CD4-positive, alpha-beta T cell treated with Interferon gamma for 1 hour (primary cell): ENCODE measurements around the gene MTCH1.
"Not testable (repeated sequence)": the region's sequence is repeated elsewhere in the genome, so short reads cannot be mapped to it uniquely, and the experiment has no call there.

Source experiments
- DNase-seq: peaks from one replicate; pipeline ENCODE4 v3.0.0-alpha.2; 2020

Gene MTCH1

DNA sequence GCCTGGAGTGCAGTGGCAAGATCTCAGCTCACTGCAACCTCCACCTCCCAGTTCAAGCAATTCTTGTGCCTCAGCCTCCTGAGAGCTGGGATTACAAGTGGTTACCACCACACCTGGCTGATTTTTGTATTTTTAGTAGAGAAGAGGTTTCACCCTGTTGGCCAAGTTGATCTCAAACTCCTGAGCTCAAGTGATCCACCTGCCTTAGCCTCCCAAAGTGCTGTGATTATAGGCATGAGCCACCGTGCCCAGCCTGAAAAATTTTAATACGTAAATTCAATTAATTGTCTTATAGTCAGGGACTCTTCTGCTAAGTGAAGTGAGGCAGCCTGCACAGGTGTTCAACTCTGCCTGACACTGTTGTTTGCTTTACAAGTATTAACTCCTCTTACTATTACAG lies 4.4 kb upstream of the MTCH1 start:
- not testable (repeated sequence) for DNase-seq

DNA sequence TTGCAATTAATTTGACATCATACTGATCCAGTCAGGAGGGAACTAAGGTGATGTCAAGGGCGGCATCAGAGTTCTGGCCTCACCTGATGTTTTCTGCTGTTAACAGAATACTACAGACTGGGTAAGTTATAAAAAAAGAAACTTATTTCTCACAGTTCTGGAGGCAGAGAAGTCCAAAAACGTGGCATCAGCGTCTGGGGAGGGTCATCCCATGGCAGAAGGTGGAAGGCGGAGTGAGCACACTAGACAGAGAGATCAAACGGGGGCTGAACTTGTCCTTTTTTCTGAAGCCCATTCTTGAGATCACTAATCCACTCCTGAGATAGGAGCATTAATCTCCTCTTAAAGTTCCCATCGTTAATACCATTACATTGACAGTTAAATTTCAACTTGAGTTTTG lies 3.3 kb upstream of the MTCH1 start:
- no peak for DNase-seq

DNA sequence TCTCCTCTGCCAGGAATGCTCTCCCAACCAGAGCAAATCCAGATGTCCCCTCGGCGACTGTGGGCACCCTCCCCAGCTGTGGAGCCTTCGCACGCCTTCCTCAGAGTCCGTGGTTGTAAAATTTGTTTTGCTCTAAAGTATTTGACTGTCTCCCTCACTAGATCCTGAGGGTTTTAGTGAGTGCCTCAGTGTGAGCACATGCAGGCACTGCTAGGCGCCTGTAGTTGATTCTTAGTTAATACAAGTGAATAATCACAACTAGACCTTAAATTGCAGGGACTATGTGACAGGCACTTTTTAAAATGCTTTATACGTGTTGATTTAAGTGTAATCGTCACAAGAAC lies 680 bp upstream of the MTCH1 start:
- no peak for DNase-seq

DNA sequence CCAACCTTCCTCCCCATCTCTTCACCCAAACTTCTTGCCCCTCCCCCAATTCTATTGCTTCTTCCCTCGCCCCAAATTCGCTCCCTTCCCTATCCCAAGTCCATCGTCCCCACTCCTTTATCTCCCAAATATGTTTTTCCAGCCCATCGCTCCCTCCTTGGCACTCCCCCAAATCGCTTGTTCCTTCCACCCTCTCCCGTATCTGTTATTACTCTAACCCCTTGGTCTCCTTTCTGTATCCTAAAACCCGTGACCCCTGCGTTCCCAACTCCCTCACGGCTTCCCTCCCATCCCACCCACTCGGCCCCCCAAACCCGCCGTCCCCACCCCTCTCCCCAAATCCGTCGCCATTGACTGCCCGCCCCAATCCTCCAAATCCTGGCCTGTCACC lies 584 bp downstream of the MTCH1 start:
- DNase-seq, result no peak

DNA sequence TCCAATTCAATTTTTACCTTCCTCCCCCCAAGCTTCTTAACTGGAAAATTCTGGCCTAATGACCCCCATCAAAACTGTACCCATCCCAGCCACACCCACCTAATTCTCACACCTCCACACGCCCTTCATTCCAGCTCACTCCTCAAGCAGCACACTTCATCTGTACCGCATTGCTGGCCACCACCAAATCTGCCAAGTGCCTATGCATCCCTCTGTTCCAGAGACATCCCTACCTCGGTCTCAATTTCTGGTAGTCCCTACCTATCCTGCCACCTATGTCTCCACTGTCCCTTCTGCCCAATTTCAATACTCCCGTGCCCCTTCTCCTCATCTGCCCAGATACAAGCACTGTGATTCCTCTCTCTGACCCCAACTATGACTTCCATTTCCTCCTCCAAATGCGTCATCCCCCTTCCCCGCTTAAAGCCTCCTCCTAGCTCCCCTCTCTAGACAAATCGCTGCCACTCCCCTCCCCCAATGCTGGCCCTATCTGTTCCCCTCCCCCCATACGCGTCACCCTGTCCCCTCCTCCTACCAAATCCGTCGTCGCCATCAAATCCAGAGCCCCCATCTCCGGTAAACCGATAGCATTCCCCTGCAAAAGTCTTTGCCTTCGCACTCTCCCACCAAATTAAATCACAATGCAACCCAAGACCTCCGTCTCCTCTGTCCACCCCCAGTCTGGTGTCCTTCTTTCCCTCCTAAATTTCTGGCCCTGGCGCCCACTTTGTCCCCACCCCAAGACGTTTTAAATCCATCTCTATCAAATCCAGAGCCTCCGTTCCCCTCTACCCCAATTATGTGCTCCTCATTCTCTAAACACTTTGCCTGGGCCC lies 1.2 kb downstream of the MTCH1 start:
- peak; percentile 79 for DNase-seq

DNA sequence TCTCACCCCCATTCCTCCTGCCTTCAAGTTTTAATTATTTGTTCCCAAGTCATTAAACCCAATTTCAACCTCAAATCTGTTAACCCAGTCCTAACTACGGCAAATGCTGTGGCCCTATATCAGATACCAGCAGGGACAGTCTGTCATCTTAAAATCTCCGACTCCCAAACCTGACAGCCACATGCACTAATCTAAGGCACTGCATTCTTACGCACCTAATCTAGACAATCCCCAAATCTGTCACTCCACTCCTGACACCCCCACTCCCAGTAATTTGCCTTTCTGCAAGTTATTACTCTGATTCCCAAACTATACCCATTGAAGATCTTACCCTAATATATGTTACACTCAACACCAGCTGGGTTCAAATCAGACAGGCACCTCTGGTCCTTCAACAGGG lies 2.5 kb downstream of the MTCH1 start:
- no peak for DNase-seq

DNA sequence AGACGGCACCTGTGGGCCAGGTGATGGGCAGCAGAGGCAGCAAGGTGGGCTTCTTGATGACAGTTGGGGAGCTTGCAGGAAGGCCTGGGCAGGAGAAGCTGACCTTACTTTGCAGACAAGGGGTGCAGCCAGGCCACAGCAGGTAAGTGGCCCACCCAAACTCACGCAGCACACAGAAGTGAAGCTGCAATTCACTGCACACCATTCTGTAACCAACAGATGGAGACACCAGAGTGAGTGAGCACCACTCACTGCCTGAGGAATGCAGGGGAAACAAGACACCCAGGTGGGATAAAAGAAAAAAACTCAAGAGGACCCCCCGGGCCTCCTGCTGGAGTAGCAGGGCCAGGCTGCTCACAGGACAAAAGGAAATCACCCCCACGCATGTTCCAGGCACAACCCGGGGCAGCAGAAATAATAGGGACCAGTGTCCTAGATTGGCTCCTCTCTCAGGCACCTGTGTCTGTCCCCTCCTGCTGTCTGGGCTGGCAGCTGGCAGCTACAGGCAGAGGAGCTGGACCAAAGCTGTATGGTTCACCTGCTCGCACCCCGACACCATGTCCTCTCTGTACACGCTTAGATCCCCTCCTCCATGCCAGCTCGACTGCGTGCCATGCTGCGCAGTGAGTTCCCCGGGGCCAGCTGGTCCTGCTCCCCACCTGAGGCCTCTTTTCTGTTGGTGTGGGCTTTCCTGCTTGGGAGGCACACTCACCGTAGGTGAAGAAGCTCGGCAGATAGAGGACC lies 4.9 kb downstream of the MTCH1 start:
- DNase-seq, result no peak

DNA sequence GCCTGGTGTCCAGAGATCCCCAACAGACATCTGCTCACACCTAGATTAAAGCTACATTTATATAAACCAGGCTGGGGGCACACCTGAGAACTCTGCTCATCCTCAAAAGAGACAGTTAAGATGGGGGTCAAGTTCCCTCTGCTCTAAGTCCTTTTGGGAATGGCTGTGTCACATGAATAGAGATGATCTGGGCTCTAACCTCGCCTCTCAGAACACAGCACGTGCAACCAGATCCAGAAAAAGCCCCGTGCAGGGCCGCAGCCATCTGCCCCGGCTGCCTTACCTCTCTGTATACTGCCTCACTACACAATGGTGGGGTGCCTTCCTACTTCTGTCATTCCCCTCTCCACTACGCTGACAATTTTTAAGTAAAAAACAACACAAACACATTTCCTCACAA lies 5.9 kb downstream of the MTCH1 start:
- DNase-seq, result no peak

DNA sequence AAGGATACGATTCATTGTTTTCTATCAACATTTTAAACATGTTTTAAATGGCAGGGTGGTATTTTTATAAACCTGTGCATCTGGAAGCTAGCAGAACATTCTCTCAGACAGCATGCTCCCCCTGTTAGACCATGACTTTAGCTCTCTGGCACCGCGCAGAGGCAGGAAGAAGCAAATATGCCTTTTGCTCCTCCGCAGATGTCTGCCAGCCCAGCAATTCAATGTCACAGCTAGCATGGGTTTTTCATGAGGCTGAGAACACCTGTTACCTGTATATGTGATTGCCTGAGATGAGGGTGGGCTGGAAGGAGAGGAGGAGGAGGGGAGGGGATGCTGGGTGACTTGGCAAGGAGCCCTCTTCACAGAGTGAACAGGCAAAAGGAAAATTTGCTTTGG lies 6.7 kb downstream of the MTCH1 start:
- peak; percentile 31 for DNase-seq

DNA sequence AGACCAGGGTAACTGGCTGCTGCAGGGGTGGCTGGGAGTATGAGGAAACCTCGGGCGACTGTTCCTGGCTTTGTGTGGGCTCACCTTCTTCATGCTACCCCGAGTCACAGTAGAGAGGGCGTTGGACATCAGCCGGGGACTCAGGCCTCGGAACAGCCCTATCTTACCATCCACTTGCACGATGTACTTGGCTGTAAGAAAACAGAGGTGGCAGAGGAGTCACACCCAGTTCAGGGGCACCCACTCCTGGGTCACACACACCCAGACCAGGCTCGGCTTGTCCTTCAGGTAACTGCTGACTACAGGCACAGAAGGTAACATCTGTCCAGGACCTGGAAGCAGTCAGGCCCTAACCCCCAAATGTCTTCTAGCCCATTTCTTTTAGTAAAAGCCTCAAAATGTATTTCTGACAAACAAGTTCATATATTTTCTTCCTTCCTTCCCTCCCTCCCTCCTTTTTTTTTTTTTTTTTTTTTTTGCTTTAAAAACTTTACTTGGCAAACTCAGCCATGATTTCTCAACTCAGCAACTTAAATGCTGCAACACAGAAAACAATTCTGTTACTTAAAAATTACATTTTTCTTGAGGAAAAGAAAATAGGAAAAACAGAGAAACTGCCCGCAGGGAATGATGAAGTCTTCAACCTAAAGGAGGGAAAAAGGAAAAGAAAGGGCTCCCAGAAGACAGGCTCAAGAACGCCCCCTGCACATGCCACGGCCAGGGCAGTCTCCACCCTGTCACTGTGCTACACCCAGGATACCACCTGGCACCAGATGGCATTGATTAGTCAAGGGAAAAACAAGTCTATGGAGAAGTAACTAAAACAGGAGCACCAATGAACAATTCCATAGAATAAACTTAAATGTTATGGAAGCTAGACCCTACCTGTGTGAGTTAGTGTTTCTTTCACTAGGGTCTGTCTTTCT lies 7.3 kb downstream of the MTCH1 start:
- DNase-seq, result no peak

DNA sequence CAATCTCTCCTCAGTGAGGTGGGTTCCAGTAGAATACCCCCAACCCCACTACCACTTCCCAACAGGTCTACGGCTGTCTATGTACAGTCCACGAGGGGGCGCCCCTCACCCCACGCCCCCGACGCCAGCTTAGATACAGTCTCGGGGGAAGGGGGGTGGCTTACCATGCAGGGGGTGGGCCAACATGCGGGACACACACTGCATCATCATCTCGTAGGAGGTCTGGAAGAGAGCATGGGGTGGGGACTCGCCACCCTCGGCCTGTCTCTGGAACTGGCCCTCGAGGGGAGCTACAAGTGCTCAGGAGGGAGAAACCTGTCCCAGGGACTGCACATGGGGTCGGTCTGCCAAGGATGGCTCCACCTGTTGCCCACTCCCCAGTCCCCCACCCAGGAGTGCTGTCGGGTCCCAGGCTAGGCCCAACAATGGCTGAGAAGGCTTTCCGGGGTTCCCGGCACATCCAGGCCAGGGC lies 8.5 kb downstream of the MTCH1 start:
- no peak for DNase-seq

DNA sequence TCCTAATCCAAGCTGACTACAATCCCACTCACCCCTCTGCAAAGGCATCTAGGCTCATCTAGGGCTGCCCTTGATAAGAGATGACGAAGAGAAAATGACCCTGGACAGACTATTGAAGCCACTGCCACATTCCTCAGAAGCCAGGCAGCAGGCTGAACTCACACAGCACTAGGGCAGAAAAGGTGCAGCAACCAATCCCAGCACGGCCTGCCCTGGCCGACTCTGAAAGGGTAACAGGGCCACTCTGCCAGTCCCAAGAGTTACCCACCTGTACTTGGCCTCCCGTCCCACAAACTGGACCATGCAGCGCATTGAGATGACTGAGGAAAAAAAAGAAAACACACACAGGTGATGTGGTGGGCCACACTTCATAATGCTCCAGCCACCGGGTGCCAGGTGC lies 9.1 kb downstream of the MTCH1 start:
- DNase-seq, result no peak

DNA sequence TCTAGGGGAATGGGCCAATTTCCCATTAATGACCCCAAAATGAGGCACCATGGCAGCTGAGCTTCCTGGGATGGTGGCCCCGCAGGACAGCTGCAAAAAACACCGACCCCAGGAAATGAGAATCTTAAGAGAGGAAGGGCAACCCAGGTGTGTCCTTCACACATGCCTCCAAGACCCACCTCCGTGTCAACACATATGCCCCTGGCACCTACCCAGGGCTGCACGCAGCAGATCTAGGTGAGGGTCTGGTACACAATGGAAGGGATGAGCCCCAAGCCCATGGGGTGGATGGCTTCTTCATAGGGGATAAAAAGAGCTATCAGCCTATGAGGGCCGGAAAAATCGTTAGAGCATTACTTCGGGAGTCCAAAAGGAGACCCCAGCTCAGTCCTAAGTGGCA lies 9.5 kb downstream of the MTCH1 start:
- no peak for DNase-seq

DNA sequence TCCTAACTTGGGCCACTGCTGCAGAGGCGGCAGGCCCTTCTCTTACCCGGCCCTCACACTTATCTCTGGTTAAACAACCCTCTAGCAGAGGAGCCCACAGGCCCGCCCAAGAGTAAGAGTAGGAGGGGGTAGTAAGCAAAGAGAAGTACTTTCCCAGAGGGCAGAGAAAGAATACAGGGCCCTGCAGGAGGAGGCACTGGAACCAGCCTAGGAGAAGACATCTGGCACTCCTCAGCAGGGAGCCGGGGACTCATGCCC lies 10.1 kb downstream of the MTCH1 start:
- DNase-seq, result no peak

DNA sequence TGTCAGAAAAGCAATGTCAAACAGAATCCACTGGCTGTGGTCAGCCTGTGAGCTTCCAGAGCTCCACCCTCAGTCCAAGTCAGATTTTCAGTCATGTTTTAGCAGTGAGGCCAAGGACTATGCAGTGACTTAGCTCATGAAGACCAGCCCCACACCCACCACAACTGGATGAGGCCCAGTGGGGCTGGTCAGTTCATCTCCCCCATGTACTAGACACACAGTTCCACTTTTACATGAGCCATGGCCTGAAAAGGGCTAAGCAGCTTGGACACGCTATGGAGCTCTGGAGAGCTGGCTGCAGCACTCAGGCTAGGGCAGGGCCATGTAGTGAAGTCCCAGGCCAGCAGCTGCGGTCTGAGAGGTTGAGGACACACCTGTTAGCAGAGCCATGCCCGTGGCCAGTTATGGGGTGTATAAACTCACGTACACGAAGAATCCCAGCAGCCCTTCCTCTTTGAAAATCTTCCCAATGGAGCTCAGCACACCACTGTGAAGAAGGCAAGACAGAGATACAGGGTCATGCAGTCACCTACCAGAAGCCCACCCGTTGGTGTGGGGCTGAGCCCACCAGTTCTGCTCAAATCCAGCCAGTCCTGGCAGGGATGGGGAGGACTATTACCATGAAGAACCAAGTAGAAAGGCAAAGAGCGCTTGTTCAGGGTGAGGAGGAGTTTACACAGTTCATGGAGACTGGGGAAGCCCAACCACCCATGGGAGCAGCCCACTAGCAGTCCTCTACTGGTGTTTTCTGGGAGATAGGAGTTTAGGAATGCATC lies 10.6 kb downstream of the MTCH1 start:
- DNase-seq, result no peak

DNA sequence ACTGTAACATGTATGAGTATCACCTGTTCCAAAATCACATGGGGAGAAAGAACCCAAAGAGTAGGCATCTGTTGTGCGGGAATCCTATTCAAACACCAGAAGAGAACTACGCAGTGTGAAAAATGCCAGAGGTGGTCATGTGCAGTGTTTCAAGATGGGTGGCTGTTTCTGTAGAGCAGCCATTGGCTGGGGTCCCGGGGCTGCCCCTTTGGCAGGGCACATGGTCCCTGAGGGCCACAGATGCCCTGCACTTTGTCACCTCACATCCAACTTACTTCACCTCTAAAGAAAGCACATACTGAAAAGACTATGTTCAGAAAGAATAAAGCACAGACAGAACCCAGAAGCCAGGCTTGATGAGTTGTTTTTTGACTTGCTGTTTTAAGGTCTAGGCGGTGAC lies 12.3 kb downstream of the MTCH1 start:
- DNase-seq, result no peak

DNA sequence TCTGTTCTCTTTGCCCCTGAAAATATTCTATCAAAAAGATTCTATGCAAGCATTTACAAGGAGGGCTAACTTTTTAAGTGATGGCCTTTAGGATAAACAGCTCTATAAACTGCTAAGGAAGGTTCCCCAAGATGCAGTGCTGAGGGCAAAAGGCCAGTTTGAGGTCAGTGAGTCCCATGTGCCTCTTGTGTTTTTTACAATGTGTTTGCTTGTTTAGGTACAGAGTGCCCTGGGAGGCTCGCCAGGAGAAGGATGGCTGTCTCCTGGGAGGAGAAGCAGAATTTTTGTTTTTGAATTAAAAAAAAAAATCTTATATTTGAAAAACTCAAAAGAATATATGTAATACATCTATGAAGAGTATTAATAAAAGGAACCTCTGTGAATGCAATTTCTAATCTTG lies 12.8 kb downstream of the MTCH1 start:
- no peak for DNase-seq

DNA sequence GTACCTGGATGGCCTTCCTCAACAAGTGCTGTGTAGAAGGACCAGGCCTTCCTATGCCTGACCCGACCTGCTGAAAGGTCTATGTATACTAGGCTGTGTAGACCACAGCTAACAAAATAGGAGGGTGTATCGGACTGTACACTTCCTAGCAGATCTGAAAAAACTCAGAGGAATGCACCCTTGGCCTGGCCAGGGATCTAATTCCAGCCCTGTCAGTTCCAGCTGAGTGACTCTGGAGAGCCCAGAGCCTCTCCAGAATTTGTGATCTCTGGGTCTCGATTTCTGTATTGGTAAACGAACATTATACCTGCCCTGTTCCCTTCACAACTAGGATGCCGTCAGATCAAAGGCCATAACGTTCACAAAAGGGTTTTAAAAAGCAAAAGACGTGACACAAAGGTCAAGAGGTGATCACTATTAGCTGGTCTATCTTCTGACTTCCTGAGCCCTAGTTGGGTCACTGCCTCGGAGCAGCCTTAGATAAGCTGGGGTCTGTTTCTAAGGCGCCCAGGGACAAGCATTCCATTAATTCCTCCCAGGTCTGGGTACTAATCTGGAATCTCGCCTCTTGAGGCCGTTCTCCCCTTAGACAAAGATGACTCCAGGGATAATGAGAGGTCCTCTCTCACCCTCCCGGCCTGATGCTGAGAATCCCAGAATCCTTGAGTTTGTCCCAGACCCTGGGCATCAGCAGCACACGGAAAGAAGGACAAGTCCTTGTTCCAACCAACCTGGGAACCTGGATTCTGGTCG lies 13.9 kb downstream of the MTCH1 start:
- no peak for DNase-seq

DNA sequence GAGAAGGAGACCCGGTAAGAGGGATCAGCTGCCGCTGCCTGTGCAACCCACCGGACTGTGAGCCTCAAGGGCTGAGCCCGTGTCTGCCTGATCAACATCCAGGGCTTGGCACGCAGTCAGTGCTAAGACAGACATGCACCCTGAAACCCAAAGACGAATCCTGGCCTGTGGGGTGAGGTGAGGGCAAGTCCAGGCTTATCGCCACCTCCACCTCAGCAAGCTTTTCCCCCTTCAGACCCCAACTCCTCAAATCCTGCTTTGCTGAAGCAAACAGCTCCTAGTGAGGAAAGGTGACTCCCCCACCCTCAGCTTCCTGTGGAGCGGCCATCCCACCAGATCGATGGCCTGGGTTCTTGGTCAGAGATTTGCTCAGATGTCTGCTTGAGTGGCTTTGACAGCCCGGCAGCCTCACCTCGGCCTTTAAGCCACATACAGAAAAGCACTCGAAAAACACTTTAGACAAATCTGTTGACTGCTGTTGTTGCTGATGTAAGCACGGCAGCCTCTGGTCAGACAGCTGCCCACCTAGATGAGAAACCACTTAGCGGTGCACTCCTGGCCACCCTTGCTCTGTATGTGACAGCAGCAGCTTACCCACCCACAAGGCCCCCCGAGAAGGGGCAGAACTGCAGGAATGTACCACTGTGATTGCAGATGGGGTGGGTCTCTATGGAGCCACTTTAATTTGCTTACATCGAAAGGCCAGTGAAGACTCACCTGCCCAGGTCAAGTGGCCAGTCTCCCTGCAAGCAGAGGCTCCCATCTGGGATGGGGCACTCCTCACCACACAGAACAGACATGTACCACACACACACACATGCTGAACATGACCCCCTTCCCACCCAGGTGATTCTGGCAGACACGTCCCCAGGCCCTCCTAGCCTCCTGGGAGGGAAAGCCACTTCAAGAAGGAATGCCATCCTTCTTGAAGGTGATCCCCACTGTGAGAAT lies 14.8 kb downstream of the MTCH1 start:
- no peak for DNase-seq

DNA sequence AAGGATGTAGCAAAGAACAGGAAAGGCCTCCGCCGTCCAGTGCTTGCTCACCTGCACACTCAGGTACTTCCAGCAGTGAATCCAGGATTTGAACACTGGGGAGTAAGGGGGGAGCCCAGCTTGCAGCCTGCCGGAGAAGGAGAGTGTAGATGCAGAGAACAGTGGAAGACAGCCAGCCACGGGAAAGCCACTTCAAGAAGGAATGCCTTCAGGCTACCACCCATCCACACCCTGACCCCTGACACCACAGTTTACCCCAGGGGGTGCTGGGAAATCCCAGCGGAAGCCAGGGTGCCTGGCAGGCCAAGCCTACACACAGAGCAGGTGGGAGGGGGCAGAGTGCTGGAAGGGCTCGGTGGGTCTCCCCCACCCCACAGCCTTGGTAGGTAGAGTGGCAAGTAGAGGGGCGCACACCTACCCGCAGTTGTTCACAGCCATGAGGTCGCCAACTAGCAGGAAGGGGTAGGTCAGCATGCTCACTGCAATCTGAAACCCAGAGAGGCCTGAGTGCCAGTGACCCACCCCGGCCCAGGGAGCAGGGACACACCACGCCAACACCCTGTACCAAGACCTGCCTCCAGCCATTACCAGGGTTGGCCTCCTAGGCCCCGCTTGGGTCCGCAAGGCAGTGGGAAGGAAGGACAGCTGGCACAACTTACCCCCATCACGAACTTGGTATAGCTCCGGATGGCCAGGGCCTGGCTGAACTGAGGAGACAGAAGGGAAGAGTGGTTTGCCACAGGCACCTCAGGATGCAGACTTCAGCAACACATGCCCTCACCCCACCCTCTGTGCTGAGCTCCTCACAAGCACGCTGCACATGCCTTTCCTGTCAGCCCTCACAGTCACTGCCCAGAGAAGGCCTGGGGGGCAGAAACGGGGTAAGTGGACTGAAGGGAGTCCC lies 15.8 kb downstream of the MTCH1 start:
- DNase-seq, result no peak
